Smooth muscle cell (in vitro differentiated cells): ENCODE results near the gene HID1. TPM values are rescaled to one million over a fixed set of nuclear protein-coding genes. Genes with fewer than 3 reads are reported as not detected.

Experiments used
- DNase-seq: peaks from one replicate; lab custom pipeline; 2025; ENCODE audit not compliant: unreplicated experiment; lab: John Stamatoyannopoulos, UW
- H2AFZ ChIP-seq: fragments of 200-600 bp; sonication (generic); 2 replicates; pipeline ENCODE4 v1.6.0; 2016; ENCODE audit warnings: antibody characterized with exemption, low read depth, mild to moderate bottlenecking
- H3F3A ChIP-seq: fragments of 200-600 bp; sonication (generic); 2 replicates; pipeline ENCODE4 v1.6.0; 2017; ENCODE audit warnings: antibody characterized with exemption, low read depth
- H3K27ac ChIP-seq: fragments of 200-600 bp; sonication (generic); 2 replicates; pipeline ENCODE4 v1.5.1; 2016; ENCODE audit warnings: low read depth, mild to moderate bottlenecking
- H3K27me3 ChIP-seq: fragments of 200-600 bp; sonication (generic); 2 replicates; pipeline ENCODE4 v1.6.1; 2016; ENCODE audit warnings: low read depth, mild to moderate bottlenecking
- H3K36me3 ChIP-seq: fragments of 200-600 bp; sonication (generic); 2 replicates; pipeline ENCODE4 v1.5.1; 2016; ENCODE audit warnings: low read depth
- H3K4me1 ChIP-seq: fragments of 200-600 bp; sonication (generic); 2 replicates; pipeline ENCODE4 v1.5.1; 2016; ENCODE audit warnings: low read depth
- H3K4me2 ChIP-seq: fragments of 200-600 bp; sonication (generic); 2 replicates; pipeline ENCODE4 v1.6.0; 2016; ENCODE audit warnings: mild to moderate bottlenecking
- H3K4me3 ChIP-seq: fragments of 200-600 bp; sonication (generic); 2 replicates; pipeline ENCODE4 v1.5.1; 2016; ENCODE audit warnings: mild to moderate bottlenecking
- H3K79me2 ChIP-seq: fragments of 200-600 bp; sonication (generic); 2 replicates; pipeline ENCODE4 v1.6.0; 2016; ENCODE audit warnings: low read depth, mild to moderate bottlenecking
- H3K9ac ChIP-seq: fragments of 200-600 bp; sonication (generic); 2 replicates; pipeline ENCODE4 v1.6.0; 2016; ENCODE audit warnings: low read depth
- H3K9me3 ChIP-seq: fragments of 200-600 bp; sonication (generic); replicated peaks from 2 replicates; pipeline ENCODE4 v1.5.1; 2016; ENCODE audit warnings: low read depth
- H4K20me1 ChIP-seq: fragments of 200-600 bp; sonication (generic); 2 replicates; pipeline ENCODE4 v1.6.0; 2016; ENCODE audit warnings: low read depth
- WGBS: methylation state at CpG from one replicate; pipeline ENCODE4 v1.1.7; 2016; ENCODE audit warnings: low lambda C conversion rate; 5-methylcytosine and 5-hydroxymethylcytosine counted together
- polyA plus RNA-seq: library from polyadenylated mRNA; unstranded; fragments of >200 nt; fragmentation: Nextera tagmentation; extraction: Ambion mirVana; gene quantifications from 2 replicates; pipeline ENCODE4 v1.2.1, GENCODE V29; 2016
- total RNA-seq: library from RNA; depleted of rRNA; stranded (reverse); fragments of >200 nt; gene quantifications from 2 replicates; pipeline ENCODE4 v1.2.3, GENCODE V29; 2014
- TF ChIP-seq, protein P1 (sequence below): fragments of 200-600 bp; sonication (generic); IDR thresholded peaks from 2 replicates; pipeline ENCODE4 v1.5.1; 2017; ENCODE audit warnings: borderline replicate concordance, mild to moderate bottlenecking, antibody characterized with exemption; ENCODE audit not compliant: insufficient read depth, poor library complexity, severe bottlenecking

Gene HID1
- total and polyA plus RNA-seq, 2 experiments from 2014 or later: 3.3 to 8.8 TPM

DNA sequence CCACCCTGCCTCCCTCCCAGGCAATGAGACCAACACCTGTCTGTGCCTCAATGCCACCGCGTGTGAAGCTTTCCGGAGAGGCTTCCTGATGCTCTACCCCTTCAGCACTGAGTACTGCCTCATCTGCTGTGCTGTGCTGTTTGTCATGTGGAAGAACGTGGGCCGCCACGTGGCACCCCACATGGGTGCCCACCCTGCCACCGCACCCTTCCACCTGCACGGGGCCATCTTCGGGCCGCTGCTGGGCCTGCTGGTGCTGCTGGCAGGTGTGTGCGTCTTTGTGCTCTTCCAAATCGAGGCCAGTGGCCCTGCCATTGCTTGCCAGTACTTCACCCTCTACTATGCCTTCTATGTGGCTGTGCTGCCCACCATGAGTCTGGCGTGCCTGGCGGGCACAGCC, 25.9 kb downstream of the HID1 start:
- Histone ChIP-seq H3K4me2 (no peak overlapping the region), H2AFZ (no peak overlapping the region), H3K9me3 (no peaks in the 10 kb centered on the region), H3K27ac (no peak overlapping the region), H3K36me3 (no peaks in the 10 kb centered on the region), H3K9ac (no peak overlapping the region), H4K20me1 (no peaks in the 10 kb centered on the region), H3F3A (no peaks in the 10 kb centered on the region), H3K4me1 (no peaks in the 10 kb centered on the region), H3K4me3 (no peak overlapping the region), H3K79me2 (no peaks in the 10 kb centered on the region), H3K27me3 (peaks cover 24% of the 10 kb centered on the region)
- TF ChIP-seq, protein P1, sequence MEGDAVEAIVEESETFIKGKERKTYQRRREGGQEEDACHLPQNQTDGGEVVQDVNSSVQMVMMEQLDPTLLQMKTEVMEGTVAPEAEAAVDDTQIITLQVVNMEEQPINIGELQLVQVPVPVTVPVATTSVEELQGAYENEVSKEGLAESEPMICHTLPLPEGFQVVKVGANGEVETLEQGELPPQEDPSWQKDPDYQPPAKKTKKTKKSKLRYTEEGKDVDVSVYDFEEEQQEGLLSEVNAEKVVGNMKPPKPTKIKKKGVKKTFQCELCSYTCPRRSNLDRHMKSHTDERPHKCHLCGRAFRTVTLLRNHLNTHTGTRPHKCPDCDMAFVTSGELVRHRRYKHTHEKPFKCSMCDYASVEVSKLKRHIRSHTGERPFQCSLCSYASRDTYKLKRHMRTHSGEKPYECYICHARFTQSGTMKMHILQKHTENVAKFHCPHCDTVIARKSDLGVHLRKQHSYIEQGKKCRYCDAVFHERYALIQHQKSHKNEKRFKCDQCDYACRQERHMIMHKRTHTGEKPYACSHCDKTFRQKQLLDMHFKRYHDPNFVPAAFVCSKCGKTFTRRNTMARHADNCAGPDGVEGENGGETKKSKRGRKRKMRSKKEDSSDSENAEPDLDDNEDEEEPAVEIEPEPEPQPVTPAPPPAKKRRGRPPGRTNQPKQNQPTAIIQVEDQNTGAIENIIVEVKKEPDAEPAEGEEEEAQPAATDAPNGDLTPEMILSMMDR: no peak
- WGBS: 85% methylated on average over 14 of the region's 14 CpGs
- DNase-seq: no peak

DNA sequence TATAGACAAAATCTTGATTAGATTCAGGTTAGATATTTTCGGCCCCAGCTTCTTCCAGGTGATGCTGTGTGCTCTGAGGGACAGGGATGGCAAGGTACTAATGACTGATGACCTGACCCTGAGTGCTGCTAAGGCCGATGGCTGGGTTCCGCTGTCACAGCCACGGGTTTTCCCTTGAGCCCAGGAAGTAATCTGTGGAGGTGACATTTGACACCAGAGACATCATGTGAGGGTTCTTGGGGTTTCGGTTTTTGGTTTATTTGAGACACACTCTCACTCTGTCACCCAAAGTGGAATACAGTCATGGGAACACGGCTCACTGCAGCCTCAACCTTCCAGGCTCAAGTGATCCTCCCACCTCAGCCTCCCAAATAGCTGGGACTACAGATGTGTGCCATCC, 27.0 kb downstream of the HID1 start:
- Histone ChIP-seq H4K20me1 (no peaks in the 10 kb centered on the region), H3K4me1 (no peaks in the 10 kb centered on the region), H2AFZ (no peak overlapping the region), H3K79me2 (no peaks in the 10 kb centered on the region), H3K27ac (no peak overlapping the region), H3K36me3 (no peaks in the 10 kb centered on the region), H3K9ac (no peak overlapping the region), H3F3A (no peaks in the 10 kb centered on the region), H3K27me3 (peaks cover 35% of the 10 kb centered on the region), H3K9me3 (no peaks in the 10 kb centered on the region), H3K4me3 (no peak overlapping the region), H3K4me2 (no peak overlapping the region)
- 77% methylated on average over 6 of the region's 6 CpGs for WGBS
- no peak for DNase-seq
- TF ChIP-seq, protein P1: no peak

DNA sequence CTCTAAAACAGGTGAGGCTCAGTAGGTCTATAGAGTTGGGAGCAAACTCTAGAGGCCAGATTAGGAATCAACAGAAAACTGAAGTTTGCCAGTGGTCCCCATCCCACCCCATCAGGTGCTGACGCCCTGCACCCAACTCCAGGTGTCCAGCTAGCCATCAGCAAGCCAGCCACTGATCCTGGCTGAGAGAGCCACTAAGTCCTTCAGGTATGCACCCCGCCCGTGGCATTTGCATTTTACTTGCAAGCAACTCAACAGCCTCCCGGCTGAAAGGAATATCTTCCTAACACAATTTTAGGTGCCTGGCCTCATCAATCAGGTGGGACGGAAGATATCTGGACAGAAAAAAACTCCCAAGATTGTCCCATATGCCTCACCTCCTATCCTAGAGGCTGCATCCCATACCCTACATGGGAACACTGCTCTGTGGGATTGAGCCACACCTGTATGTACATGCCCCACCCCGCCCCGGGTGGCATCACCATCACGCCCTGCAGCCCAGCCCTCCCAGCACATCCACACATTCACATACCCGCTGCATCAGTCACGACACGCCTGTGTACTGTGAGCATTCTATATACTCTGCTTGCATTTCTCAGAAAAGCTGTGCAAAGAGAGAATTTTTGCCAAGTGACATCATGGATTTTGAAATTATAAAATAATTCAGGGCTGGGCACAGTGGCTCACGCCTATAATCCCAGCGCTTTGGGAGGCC, 28.6 kb downstream of the HID1 start:
- no peaks in the 10 kb centered on the region for H4K20me1 ChIP-seq
- no peak overlapping the region for H3K27ac ChIP-seq
- DNase-seq: no peak
- WGBS: 74% methylated on average over 13 of the region's 13 CpGs
- TF ChIP-seq, protein P1: no peak
- no peak overlapping the region for H3K4me2 ChIP-seq
- H3K36me3 ChIP-seq: no peaks in the 10 kb centered on the region
- peaks cover 46% of the 10 kb centered on the region for H3K27me3 ChIP-seq
- H3K4me1 ChIP-seq: no peaks in the 10 kb centered on the region
- no peak overlapping the region for H3K9ac ChIP-seq
- no peak overlapping the region for H2AFZ ChIP-seq
- no peaks in the 10 kb centered on the region for H3F3A ChIP-seq
- H3K79me2 ChIP-seq: no peaks in the 10 kb centered on the region
- no peaks in the 10 kb centered on the region for H3K9me3 ChIP-seq
- no peak overlapping the region for H3K4me3 ChIP-seq
